BE2C (cell line): ENCODE results near the gene VAV1.

Experiments used
- DNase-seq: peaks from one replicate; pipeline ENCODE4 v3.0.0-alpha.2; 2020
- H3K27me3 ChIP-seq: fragments of 250-450 bp; sonication (Bioruptor Pico); 2 replicates; pipeline ENCODE4 v1.5.1; 2020; ENCODE audit warnings: mild to moderate bottlenecking
- H3K36me3 ChIP-seq: fragments of 250-450 bp; sonication (Bioruptor Pico); 2 replicates; pipeline ENCODE4 v1.5.1; 2020; ENCODE audit warnings: mild to moderate bottlenecking
- H3K4me1 ChIP-seq: fragments of 250-450 bp; sonication (Bioruptor Pico); 2 replicates; pipeline ENCODE4 v1.5.1; 2020
- H3K4me3 ChIP-seq: 2 replicates; pipeline ENCODE4 v1.5.1; 2011; ENCODE audit warnings: low read depth, low read length
- H3K9me3 ChIP-seq: fragments of 250-450 bp; sonication (Bioruptor Pico); 2 replicates; pipeline ENCODE4 v1.5.1; 2020
- CTCF ChIP-seq: IDR thresholded peaks from 2 replicates; pipeline ENCODE4 v1.5.1; 2012; ENCODE audit warnings: mild to moderate bottlenecking, low read depth, low read length

The VAV1 gene

GRCh38 chr19:6842871-6843607 is 70.5 kb downstream of the VAV1 start:
- TF ChIP-seq CTCF, result no peak
- H3K27me3 ChIP-seq, result no peaks in the 10 kb centered on the region
- no peaks in the 10 kb centered on the region for H3K4me1 ChIP-seq
- no peak for DNase-seq
- no peaks in the 10 kb centered on the region for H3K36me3 ChIP-seq
- no peaks in the 10 kb centered on the region for H3K9me3 ChIP-seq
- H3K4me3 ChIP-seq, result no peak overlapping the region

- H3K36me3 ChIP-seq, result no peaks in the 10 kb centered on the region
- no peak overlapping the region for H3K4me3 ChIP-seq
- no peaks in the 10 kb centered on the region for H3K27me3 ChIP-seq
- TF ChIP-seq CTCF, result no peak
- H3K4me1 ChIP-seq, result no peaks in the 10 kb centered on the region
- no peak for DNase-seq
- H3K9me3 ChIP-seq, result no peaks in the 10 kb centered on the region
Measured at GRCh38 chr19:6847828-6848200, 75.3 kb downstream of the VAV1 start.

GRCh38 chr19:6848986-6849385 is 76.5 kb downstream of the VAV1 start:
- no peak for TF ChIP-seq CTCF
- Histone ChIP-seq H3K9me3 (no peaks in the 10 kb centered on the region), H3K36me3 (no peaks in the 10 kb centered on the region), H3K27me3 (no peaks in the 10 kb centered on the region), H3K4me1 (no peaks in the 10 kb centered on the region), H3K4me3 (no peak overlapping the region)
- DNase-seq, result no peak

- Histone ChIP-seq H3K27me3 (no peaks in the 10 kb centered on the region), H3K4me3 (no peak overlapping the region), H3K9me3 (no peaks in the 10 kb centered on the region), H3K4me1 (no peaks in the 10 kb centered on the region), H3K36me3 (no peaks in the 10 kb centered on the region)
- TF ChIP-seq CTCF, result no peak
- no peak for DNase-seq
Measured at GRCh38 chr19:6849876-6850275, 77.4 kb downstream of the VAV1 start.

GRCh38 chr19:6851359-6851758 is 78.9 kb downstream of the VAV1 start:
- H3K27me3 ChIP-seq, result no peaks in the 10 kb centered on the region
- no peak overlapping the region for H3K4me3 ChIP-seq
- H3K36me3 ChIP-seq, result no peaks in the 10 kb centered on the region
- no peaks in the 10 kb centered on the region for H3K9me3 ChIP-seq
- no peak for TF ChIP-seq CTCF
- H3K4me1 ChIP-seq, result no peaks in the 10 kb centered on the region
- DNase-seq, result no peak

GRCh38 chr19:6852001-6852400 is 79.5 kb downstream of the VAV1 start:
- no peak for TF ChIP-seq CTCF
- Histone ChIP-seq H3K36me3 (no peaks in the 10 kb centered on the region), H3K9me3 (no peaks in the 10 kb centered on the region), H3K4me3 (no peak overlapping the region), H3K4me1 (no peaks in the 10 kb centered on the region), H3K27me3 (no peaks in the 10 kb centered on the region)
- DNase-seq, result no peak
